ENCODE data around the gene OR2T8. TPM values are rescaled to one million over a fixed set of nuclear protein-coding genes. Genes with fewer than 3 reads are reported as not detected.

OR2T8 gene
- polyA plus RNA-seq, 3 donors = not detected

GRCh38 chr1:247942624-247943023, 22.6 kb downstream of the OR2T8 start:
- WGBS, 3 donors = 75 to 78% (median 75%) methylated on average over 6 of the region's 6 CpGs

DNA sequence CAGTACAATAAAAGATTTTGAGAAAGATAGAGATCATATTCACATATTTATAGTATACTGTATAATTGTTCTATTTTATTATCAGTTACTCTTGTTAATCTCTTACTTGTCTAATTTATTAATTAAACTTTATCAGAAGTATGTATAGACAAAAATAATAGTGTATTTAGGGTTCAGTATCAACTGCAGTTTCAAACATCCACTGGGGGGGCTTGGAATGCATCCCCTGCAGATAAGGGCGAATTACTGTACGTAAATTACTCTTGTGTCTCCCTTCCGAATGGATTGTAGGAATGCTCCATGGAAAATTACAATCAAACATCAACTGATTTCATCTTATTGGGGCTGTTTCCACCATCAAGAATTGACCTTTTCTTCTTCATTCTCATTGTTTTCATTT, 28.5 kb downstream of the OR2T8 start, which contains the start of gene OR2L8:
Gene OR2L8 (plus strand): TSS at position 301 of the 400 bp plus-strand sequence. CDS start 0 bp downstream, at position 301.
- no peak within 1 kb of the TSS for H3K27ac ChIP-seq (ENCODE audit: low read depth, low read length)
- 59 to 90% (median 84%) methylated on average over 3 of the region's 3 CpGs for WGBS, 3 donors

More at GRCh38 chr1:247942624-247943023, 22.6 kb downstream of the OR2T8 start:
- no peak overlapping the region for H3K27ac ChIP-seq (ENCODE audit: low read depth, low read length)

GRCh38 chr1:247953408-247953807, 33.4 kb downstream of the OR2T8 start:
- WGBS, 3 donors = 90 to 97% (median 93%) methylated on average over 1 of the region's 1 CpG
- H3K27ac ChIP-seq (ENCODE audit: low read depth, low read length) = no peak overlapping the region

DNA sequence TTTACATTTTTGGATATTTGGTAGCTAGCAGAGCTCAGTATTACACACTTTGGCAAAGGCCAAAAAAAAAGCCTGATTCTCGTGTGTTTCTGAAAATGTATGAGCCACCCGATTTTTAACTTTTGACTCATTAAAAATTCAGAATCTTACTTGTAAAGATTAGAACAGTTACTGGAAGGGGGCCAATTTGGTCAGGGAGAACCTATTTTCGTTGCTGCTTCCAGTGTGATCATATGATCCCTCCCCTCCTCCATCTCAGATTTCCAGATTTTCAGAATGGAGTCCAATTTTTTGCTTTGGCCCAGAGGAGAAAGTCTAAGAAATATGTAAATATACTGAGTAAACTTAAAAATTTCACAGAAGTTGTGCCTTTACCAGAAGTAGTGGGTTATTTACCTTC, 41.7 kb downstream of the OR2T8 start:
- no peak overlapping the region for H3K27ac ChIP-seq (ENCODE audit: low read depth, low read length)
- WGBS, 3 donors = 19 to 30% (median 21%) methylated on average over 3 of the region's 3 CpGs

DNA sequence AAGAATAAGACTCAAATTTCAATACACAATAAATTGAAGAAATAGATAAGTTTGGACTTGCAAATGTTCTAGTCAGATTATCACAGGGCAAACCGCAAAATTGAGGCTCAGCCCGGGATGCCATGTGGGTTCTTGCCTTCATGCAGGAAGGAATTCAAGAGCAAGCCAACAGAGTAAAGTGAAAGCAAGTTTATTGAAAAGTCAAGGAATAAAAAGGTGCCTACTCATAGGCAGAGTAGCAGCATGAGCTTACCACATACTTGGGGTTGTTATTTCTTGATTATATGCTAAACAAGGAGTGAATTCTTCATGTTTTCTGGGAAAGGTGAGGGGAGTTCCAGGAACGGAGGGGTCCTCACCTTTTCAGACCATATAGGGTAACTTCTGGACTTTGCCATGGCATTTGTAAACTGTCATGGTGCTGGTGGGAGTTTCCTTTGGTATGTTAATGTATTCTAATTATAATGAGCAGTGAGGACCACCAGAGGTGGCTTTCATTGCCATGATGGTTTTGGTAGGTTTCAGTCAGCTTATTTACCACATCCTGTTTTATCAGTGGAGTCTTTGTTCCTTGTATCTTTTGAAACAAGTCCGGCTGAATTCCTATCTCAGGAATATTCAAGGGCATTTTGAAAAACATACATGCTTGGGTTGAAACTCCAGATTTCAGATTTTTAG, 43.0 kb downstream of the OR2T8 start:
- H3K27ac ChIP-seq (ENCODE audit: low read depth, low read length) = no peak overlapping the region
- 41 to 64% (median 57%) methylated on average over 4 of the region's 4 CpGs for WGBS, 3 donors

GRCh38 chr1:247964933-247965332, 44.9 kb downstream of the OR2T8 start, which contains the start of gene OR2AK2:
Gene OR2AK2, plus strand, starts transcription at chr1:247965233. Its CDS starts 144 bp downstream, at chr1:247965377.
- H3K27ac ChIP-seq (ENCODE audit: low read depth, low read length) = no peak within 1 kb of the TSS
- WGBS, 3 donors = 78 to 86% (median 84%) methylated on average over 2 of the region's 2 CpGs

- WGBS, 3 donors = 43 to 68% (median 59%) methylated on average over 5 of the region's 5 CpGs
- no peak overlapping the region for H3K27ac ChIP-seq (ENCODE audit: low read depth, low read length)
These were observed 46.6 kb downstream of the OR2T8 start for GRCh38 chr1:247966532-247967204.

Other genes with a start within 250 kb of the OR2T8 start
- gene OR13G1, start 240.5 kb upstream of the OR2T8 start, polyA plus RNA-seq = not detected
- not detected for gene OR6F1, start 203.6 kb upstream of the OR2T8 start, polyA plus RNA-seq
- gene OR14K1, start 181.6 kb upstream of the OR2T8 start, polyA plus RNA-seq = not detected
- not detected for gene OR14A2, start 172.1 kb upstream of the OR2T8 start, polyA plus RNA-seq
- gene OR1C1, start 159.7 kb upstream of the OR2T8 start, polyA plus RNA-seq = not detected
- gene OR14A16, start 96.1 kb upstream of the OR2T8 start, polyA plus RNA-seq = not detected
- gene OR11L1, start 78.4 kb upstream of the OR2T8 start, polyA plus RNA-seq = not detected
- gene TRIM58, start 63.1 kb upstream of the OR2T8 start, polyA plus RNA-seq = under 1 TPM; 0.10 to 0.34 (median 0.11) TPM
- under 1 TPM in 1 of 3 donors, not detected in 2; 0.15 TPM for gene OR2W3, start 24.7 kb upstream of the OR2T8 start, polyA plus RNA-seq
- gene OR2AJ1, start 4.6 kb downstream of the OR2T8 start, polyA plus RNA-seq = not detected
- not detected for gene OR2L8, start 28.6 kb downstream of the OR2T8 start, polyA plus RNA-seq
- gene OR2AK2, start 45.0 kb downstream of the OR2T8 start, polyA plus RNA-seq = not detected
- gene OR2L5, start 93.4 kb downstream of the OR2T8 start, polyA plus RNA-seq = not detected
- gene OR2L2, start 109.8 kb downstream of the OR2T8 start, polyA plus RNA-seq = not detected
- gene OR2L3, start 126.6 kb downstream of the OR2T8 start, polyA plus RNA-seq = not detected
- gene OR2L13, start 174.9 kb downstream of the OR2T8 start, polyA plus RNA-seq = not detected
- gene OR2M5, start 224.9 kb downstream of the OR2T8 start, polyA plus RNA-seq = not detected